SHP77 treated with DMSO at 0.1 percent for 48 hours (cell line): ENCODE data around the gene ZNF827.
A peak's percentile ranks its signal among the peaks of the same experiment; 100 is the strongest.

Source experiments
- DNase-seq: peaks from one replicate; lab custom pipeline; 2025; lab: John Stamatoyannopoulos, UW

The ZNF827 gene

GRCh38 chr4:145935253-145936141, 3.1 kb downstream of the ZNF827 start:
- DNase-seq: peak; percentile 28

GRCh38 chr4:145934434-145935047, 4.1 kb downstream of the ZNF827 start:
- no peak for DNase-seq

GRCh38 chr4:145933134-145933533, 5.5 kb downstream of the ZNF827 start:
- no peak for DNase-seq

- no peak for DNase-seq
Measured at GRCh38 chr4:145931403-145931802, 7.2 kb downstream of the ZNF827 start.

GRCh38 chr4:145930592-145930991, 8.0 kb downstream of the ZNF827 start:
- no peak for DNase-seq

- DNase-seq: no peak
Measured at GRCh38 chr4:145929415-145930178, 9.0 kb downstream of the ZNF827 start.

GRCh38 chr4:145928748-145929147, 9.9 kb downstream of the ZNF827 start:
- no peak for DNase-seq

- DNase-seq: no peak
Measured at GRCh38 chr4:145927030-145927429, 11.6 kb downstream of the ZNF827 start.

- no peak for DNase-seq
Measured at GRCh38 chr4:145921231-145921630, 17.4 kb downstream of the ZNF827 start.

GRCh38 chr4:145920205-145920604, 18.4 kb downstream of the ZNF827 start:
- no peak for DNase-seq

GRCh38 chr4:145912376-145912775, 26.2 kb downstream of the ZNF827 start:
- DNase-seq: no peak

- no peak for DNase-seq
Measured at GRCh38 chr4:145909773-145910172, 28.9 kb downstream of the ZNF827 start.

- no peak for DNase-seq
Measured at GRCh38 chr4:145909281-145909715, 29.3 kb downstream of the ZNF827 start.

- no peak for DNase-seq
Measured at GRCh38 chr4:145907812-145908211, 30.8 kb downstream of the ZNF827 start.

GRCh38 chr4:145907390-145907789, 31.2 kb downstream of the ZNF827 start:
- DNase-seq: no peak

- no peak for DNase-seq
Measured at GRCh38 chr4:145904413-145905177, 34.0 kb downstream of the ZNF827 start.

GRCh38 chr4:145902522-145902921, 36.1 kb downstream of the ZNF827 start:
- no peak for DNase-seq

GRCh38 chr4:145899886-145900460, 38.6 kb downstream of the ZNF827 start:
- no peak for DNase-seq

- no peak for DNase-seq
Measured at GRCh38 chr4:145898926-145899531, 39.6 kb downstream of the ZNF827 start.

GRCh38 chr4:145898466-145898865, 40.2 kb downstream of the ZNF827 start:
- DNase-seq: no peak

GRCh38 chr4:145895056-145895455, 43.6 kb downstream of the ZNF827 start:
- DNase-seq: no peak
